Measurements from ENCODE around the gene PAX1.

Gene PAX1

GRCh38 chr20:21703717-21704407, 1.6 kb upstream of the PAX1 start:
- no peak for DNase-seq (ENCODE audit: low read depth in 2 of 2)

- no peak for DNase-seq (ENCODE audit: low read depth in 2 of 2)
Observed at GRCh38 chr20:21704408-21705385, 767 bp upstream of the PAX1 start.

DNA sequence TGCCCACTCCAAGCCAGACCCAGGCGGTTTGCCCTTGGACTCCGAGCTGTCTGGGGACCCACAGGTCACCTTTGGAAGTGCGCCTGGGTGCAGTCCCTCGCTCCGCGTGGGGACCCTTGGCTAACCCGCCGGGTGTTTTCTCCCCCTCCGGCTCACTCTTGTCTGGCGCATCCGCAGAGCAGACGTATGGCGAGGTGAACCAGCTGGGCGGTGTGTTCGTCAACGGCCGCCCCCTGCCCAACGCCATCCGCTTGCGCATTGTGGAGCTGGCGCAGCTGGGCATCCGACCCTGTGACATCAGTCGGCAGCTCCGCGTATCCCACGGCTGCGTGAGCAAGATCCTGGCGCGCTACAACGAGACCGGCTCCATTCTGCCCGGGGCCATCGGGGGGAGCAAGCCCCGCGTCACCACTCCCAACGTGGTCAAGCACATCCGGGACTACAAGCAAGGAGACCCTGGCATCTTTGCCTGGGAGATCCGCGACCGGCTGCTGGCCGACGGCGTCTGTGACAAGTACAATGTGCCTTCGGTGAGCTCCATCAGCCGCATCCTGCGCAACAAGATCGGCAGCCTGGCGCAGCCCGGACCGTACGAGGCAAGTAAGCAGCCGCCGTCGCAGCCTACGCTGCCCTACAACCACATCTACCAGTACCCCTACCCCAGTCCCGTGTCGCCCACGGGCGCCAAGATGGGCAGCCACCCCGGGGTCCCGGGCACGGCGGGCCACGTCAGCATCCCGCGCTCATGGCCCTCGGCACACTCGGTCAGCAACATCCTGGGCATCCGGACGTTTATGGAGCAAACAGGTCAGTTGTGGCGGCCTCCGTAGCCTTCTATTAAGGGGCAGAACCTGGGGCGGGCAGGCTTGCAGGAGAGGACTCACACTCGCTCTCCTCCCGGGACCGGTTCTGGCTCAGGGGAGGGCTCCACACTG, 1.1 kb downstream of the PAX1 start:
- DNase-seq (ENCODE audit: low read depth in 2 of 2) = no peak

GRCh38 chr20:21707267-21707666, 1.8 kb downstream of the PAX1 start:
- no peak for DNase-seq (ENCODE audit: low read depth in 2 of 2)

GRCh38 chr20:21707999-21708737, 2.7 kb downstream of the PAX1 start:
- DNase-seq (ENCODE audit: low read depth in 2 of 2) = no peak

DNA sequence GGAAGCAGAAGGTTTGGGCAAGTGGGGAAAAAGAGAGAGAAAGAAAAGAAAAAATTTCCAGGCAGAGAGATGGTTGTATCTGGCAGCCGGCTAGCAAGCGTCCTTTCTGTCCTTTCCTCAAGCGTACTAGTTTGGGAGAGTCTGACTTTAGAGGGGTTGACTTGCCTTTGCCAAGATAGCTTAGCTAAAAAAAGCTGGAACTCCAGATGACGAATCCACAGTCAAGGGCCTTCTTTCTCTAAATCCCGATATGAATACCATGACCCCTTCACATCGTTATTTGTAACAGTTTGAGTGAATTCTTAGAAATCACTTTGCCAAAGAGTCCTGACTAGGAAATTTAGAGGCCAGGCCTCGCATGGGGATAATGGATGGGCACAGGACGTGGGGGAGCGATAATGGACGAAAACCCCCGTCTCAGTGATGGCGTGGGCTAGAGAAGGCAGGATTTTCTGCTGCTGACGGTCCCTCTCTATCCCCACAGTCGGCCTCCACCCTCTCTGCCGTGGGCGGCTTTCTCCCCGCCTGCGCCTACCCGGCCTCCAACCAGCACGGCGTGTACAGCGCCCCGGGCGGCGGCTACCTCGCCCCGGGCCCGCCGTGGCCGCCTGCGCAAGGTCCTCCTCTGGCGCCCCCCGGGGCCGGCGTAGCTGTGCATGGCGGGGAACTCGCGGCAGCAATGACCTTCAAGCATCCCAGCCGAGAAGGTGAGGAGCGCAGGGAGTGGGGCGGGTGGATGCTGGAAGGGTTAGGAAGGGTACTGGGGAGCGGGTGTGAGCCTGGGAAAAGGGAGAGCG, 3.5 kb downstream of the PAX1 start:
- no peak for DNase-seq (ENCODE audit: low read depth in 2 of 2)

DNA sequence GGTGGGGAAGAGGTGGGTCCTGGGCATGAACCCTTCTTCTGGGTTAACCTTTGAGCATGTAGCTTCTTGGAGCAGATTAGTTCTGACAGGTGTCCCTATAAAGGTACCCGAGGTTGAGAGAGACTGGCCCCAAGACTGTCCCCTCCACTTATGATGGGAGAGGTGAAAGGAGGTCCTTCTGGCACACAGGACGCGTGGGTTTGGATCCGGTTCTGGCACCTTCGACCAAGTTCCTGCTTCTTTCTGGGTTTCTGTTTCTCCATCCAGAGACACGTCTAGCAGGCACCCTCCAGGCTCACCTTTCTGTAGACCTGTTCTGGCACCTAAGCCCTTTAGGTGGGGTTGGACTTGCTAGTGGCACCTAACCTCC, 4.1 kb downstream of the PAX1 start:
- no peak for DNase-seq (ENCODE audit: low read depth in 2 of 2)

DNA sequence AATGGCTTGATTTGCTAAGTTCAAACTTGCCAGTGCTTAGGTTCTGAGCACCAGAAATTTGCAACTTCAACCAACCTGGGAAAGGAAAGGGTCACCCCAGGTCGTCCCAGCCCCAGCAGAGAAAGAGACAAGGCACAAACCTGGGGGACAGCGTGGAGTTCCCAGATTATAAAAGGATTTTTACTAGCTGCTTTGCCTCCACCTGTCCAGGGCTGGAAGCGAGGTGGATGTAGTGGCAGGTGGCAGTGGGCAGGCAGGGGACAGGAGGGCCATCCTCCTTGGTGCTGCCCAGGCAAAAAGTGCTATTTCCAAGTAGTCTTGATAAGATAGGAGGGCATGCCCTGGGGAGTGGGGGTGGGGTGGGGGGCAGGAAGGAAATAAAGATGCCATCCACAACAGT, 4.9 kb downstream of the PAX1 start:
- no peak for DNase-seq (ENCODE audit: low read depth in 2 of 2)

DNA sequence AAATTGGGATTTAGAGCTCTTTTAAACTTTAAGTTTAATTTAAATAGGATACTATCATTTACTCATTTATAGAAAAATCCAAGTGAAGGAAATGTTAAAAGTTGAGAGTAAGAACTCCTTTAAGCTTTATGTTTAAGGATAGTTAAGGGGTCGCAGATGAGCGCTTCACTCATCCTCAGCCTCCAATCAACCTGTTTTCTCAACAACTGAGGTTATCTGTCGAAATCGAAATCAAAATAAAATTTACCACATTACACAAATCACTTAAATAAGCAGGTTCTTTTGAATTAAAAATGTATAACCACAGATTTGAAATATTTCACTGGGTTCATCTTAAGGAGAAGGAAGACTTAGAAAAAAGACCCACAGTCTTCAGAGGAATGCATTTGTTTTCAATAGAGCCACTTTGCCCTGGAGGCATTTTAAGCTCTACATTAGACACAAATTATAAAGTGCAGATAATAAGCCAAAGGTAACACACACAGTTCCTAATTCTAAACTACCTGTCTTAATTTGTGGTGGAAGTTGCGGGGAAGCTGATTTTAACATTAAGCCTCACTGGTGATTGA, 5.5 kb downstream of the PAX1 start:
- DNase-seq (ENCODE audit: low read depth in 2 of 2) = no peak

- no peak for DNase-seq (ENCODE audit: low read depth in 2 of 2)
Observed at GRCh38 chr20:21712443-21713059, 7.1 kb downstream of the PAX1 start.

- no peak for DNase-seq (ENCODE audit: low read depth in 2 of 2)
Observed at GRCh38 chr20:21713470-21713869, 8.0 kb downstream of the PAX1 start.

DNA sequence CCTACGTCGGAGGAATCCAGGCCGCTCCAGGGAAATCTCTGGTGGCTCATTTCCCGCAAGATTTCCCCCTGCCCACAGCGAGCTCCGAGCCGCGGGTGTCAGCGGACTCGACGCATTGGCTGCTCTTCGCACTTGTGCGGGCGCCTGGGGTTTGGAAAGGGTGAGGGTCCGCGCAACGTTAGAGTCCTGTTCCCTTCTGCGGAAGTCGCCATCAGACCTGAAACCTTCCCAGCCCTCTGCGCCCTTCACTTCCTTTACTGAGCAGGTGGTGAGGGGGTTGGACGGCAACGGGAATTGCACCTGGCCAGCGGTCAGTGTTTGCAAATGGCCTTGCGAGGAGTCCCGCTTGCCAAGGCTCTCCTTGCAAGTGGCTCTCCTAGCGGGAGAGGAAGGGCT, 8.4 kb downstream of the PAX1 start:
- DNase-seq (ENCODE audit: low read depth in 2 of 2) = no peak

- DNase-seq (ENCODE audit: low read depth in 2 of 2) = no peak
Observed at GRCh38 chr20:21714297-21715192, 9.1 kb downstream of the PAX1 start.

GRCh38 chr20:21715193-21715881, 9.9 kb downstream of the PAX1 start:
- DNase-seq (ENCODE audit: low read depth in 2 of 2) = no peak

- DNase-seq (ENCODE audit: low read depth in 2 of 2) = peak in 1 of 2 donors; percentile 16
Observed at GRCh38 chr20:21719592-21720214, 14.2 kb downstream of the PAX1 start.

DNA sequence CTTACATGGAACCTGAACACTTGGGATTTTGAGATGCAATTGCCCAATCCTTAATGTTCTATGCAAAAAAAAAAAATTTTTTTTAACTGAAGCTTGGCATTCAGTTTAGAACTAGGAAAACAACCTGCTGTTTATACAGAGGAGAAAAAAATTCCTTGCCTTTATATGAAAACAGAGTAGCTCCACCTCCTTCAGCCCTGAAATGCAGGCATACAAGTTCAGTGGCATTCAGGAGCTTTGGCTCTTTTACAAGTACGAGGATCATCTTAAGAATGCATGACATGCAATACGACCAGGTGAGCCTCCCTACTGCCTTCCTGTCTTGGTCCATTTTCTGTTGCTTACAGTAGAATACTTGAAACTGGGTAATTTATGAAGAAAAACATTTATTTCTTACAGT, 20.4 kb downstream of the PAX1 start:
- no peak for DNase-seq (ENCODE audit: low read depth in 2 of 2)

GRCh38 chr20:21729316-21729715, 23.9 kb downstream of the PAX1 start:
- DNase-seq (ENCODE audit: low read depth in 2 of 2) = no peak

DNA sequence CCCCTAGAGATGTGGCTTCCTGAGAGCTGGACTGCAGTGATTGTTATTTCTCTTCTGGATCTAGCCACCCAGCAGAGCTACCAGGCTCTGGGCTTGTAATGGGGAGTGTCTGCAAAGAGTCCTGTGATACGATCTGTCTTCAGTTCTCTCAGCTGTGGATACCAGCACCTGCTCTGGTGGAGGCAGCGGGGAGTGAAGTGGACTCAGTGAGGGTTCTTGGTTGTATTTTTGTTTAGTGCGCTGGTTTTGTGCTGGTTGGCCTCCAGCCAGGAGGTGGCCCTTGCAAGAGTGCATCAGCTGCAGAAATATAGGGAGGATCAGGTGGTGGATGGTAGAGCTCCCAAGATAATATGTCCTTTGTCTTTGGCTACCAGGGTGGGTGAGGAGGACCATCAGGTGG, 33.7 kb downstream of the PAX1 start:
- DNase-seq (ENCODE audit: low read depth in 2 of 2) = no peak
